ENCODE results near the gene FTSJ1.

DNA sequence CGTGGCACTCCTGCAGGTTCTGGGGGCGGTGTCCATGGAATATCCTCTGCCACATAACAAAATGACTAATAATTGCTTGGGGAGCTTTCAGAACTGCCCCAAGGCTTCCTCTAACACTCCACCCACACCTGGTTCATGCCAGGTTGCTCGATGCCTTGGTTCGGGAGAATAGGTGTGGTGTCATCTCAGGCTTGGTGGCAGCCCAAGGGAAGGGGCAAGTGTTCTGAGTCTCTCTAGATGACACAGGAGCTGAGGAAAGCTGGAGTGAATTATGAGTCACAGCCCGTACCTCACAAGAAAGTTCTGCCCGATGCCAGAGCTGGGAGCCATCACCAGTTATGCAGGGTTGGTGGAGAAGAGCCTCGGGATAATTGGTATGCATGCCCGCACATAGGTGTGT is 14.7 kb downstream of the FTSJ1 start:
- TF ChIP-seq SP1 (IDR thresholded peaks at IDR 0.05) (no peak), BHLHE40 (IDR thresholded peaks at IDR 0.05; ENCODE audit: borderline replicate concordance) (no peak), NFRKB (IDR thresholded peaks at IDR 0.05) (no peak), HDGF (IDR thresholded peaks at IDR 0.05; ENCODE audit: borderline replicate concordance) (no peak), ZNF384 (IDR thresholded peaks at IDR 0.05) (no peak), ARNT (IDR thresholded peaks at IDR 0.05) (no peak), SUZ12 (IDR thresholded peaks at IDR 0.05) (no peak), FOXM1 (IDR thresholded peaks at IDR 0.05; ENCODE audit: borderline replicate concordance) (no peak), FOXK2 (IDR thresholded peaks at IDR 0.05) (no peak), TARDBP (IDR thresholded peaks at IDR 0.05) (no peak), FOXA1 (IDR thresholded peaks at IDR 0.05) (no peak), LEF1 (IDR thresholded peaks at IDR 0.05; ENCODE audit: borderline replicate concordance) (no peak), L3MBTL2 (conservative IDR thresholded peaks at IDR 0.05) (no peak), ELF4 (IDR thresholded peaks at IDR 0.05) (no peak)
